Right cardiac atrium (tissue), 5 donors: ENCODE measurements around the gene FYN. TPM values are rescaled to one million over a fixed set of nuclear protein-coding genes. Genes with fewer than 3 reads are reported as not detected.

Source experiments
- ATAC-seq, 2 donors: fragments of 200-7000 bp; cut with Tn5 transposase; one replicate each; pipeline versions ENCODE4 v1.8.0 to v1.9.1; 2020; ENCODE audit warnings: moderate library complexity in 2 of 2, mild to moderate bottlenecking in 1 of 2
- DNase-seq, 3 donors: peaks; one replicate each; pipeline ENCODE4 v3.0.0-alpha.2; 2020
- H3K27ac ChIP-seq: one replicate; pipeline ENCODE4 v1.5.1; 2013; ENCODE audit warnings: mild to moderate bottlenecking, low read length, control low read depth, moderate library complexity
- H3K27me3 ChIP-seq: one replicate; pipeline ENCODE4 v1.6.1; 2013; ENCODE audit not compliant: control insufficient read depth, insufficient read depth
- H3K4me1 ChIP-seq: one replicate; pipeline ENCODE4 v1.6.1; 2013; ENCODE audit warnings: low read length; ENCODE audit not compliant: control insufficient read depth, insufficient read depth
- H3K4me3 ChIP-seq: one replicate; pipeline ENCODE4 v1.5.1; 2013; ENCODE audit warnings: low read length, control low read depth
- H3K9me3 ChIP-seq: one replicate; pipeline ENCODE4 v1.6.1; 2013; ENCODE audit warnings: low read length; ENCODE audit not compliant: control insufficient read depth
- WGBS: extraction: QIAGEN DNeasy Blood & Tissue Kit; methylation state at CpG from one replicate; pipeline ENCODE4 v1.1.7; 2013; 5-methylcytosine and 5-hydroxymethylcytosine counted together
- intact Hi-C, 4 donors: fragments of 100-400 bp; cut with DNase I; formaldehyde crosslinking; loops; one replicate each; pipeline versions ENCODE4 v1.11.0 to v1.14.0; 2022 to 2023
- long read RNA-seq, 4 donors: library from polyadenylated mRNA; unstranded; transcript quantifications; one replicate each; pipeline ENCODE4 v2.0.0, GENCODE V29; 2020 to 2021
- polyA plus RNA-seq: library from polyadenylated mRNA; stranded (reverse); fragments of 200-250 nt; gene quantifications from one replicate; pipeline ENCODE4 v1.2.3, GENCODE V29; 2013
- total RNA-seq, 4 donors: library from RNA; stranded (reverse); fragmentation: NEBNext Ultra II Directional; extraction: Animal tissue kit (Norgen Biotek cat#: 25700); gene quantifications; one replicate each; pipeline ENCODE4 v1.2.1, GENCODE V29; 2021
- donor health status: healthy with polysubstance abuse.
- donor health status: DM: no; HTN: yes; CAD: no.
- donor health status: DM: no; HTN: no; CAD: no.
- donor health status: DM: no; HTN: yes; CAD: no; lungs with severe emphysema.
- donor health status: DM: yes; HTN: yes; CAD: no.

Gene FYN
- total RNA-seq: 10 to 100 TPM; 56.5 to 76.6 (median 73.5) TPM
- 29.8 TPM for polyA plus RNA-seq
- long read RNA-seq, donor 1, transcript FYN-202 (14 exons, 3,628 nt): major isoform, 48 of 82 reads
- long read RNA-seq, donor 1, partial matches to known transcripts: 5 of 82 reads
- long read RNA-seq, donor 1, other reads (novel, unspliced or antisense): 24 of 82 reads
- long read RNA-seq, donor 2, transcript FYN-202 (14 exons, 3,628 nt): major isoform, 29 of 41 reads
- long read RNA-seq, donor 2, partial matches to known transcripts: 6 of 41 reads
- long read RNA-seq, donor 2, other reads (novel, unspliced or antisense): 5 of 41 reads
- long read RNA-seq, donor 3, partial matches to known transcripts: 3 of 15 reads
- long read RNA-seq, donor 3, other reads (novel, unspliced or antisense): 11 of 15 reads
- long read RNA-seq, donor 4, transcript FYN-202 (14 exons, 3,628 nt): major isoform, 29 of 57 reads
- long read RNA-seq, donor 4, partial matches to known transcripts: 5 of 57 reads
- long read RNA-seq, donor 4, other reads (novel, unspliced or antisense): 22 of 57 reads

DNA sequence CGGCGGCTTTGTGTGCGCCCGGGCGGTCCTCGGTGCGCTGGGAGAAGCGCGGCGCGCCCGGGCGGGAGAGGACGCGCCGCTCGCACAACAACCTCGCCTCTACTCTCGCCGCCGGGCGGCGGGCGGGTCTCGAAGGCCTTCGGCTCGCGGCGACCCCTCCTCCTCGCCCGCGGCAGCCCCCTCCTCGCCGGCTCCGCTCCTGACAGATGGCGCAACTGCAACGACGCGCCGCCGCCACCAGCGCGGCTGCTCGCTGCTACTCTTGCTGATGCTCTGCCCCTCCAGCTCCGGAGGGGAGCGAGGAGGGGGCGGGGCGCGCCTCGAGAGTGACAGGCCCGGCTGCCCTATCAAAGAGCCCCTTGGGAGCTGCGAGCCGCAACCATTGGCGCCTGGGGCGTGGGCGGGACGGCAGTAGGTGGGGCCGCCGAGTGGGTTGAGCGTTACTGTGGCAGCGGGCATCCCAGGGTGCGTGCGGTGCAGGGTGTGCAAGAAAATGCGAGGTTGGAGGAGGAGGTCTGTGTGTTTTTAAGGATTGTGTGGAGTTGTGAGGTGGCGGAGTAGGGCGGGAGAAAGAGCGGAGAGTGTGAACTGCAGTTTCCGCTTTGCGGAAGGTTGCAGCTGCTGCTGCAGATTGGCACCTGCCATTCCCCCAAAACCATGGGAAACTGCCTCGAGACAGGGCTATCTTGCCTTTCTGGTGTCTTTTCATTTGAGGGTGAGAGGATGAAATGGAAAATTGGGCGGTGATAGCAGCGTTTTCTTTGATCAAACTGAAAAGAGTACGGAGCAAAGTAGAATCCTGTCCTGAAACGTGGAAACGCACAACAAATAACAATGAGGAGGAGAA, at the start of gene FYN:
Gene FYN (minus strand): TSS at position 275 of the 847 bp plus-strand sequence. CDS start 153,401 bp downstream, outside the sequence.
- no peaks in the 10 kb centered on the region for H3K9me3 ChIP-seq
- peaks cover 3% of the 10 kb centered on the region for H3K4me1 ChIP-seq
- peak within 1 kb of the TSS; percentile 87 for H3K27ac ChIP-seq
- WGBS: under 1% methylated on average over 75 of the region's 75 CpGs
- H3K27me3 ChIP-seq: no peaks in the 10 kb centered on the region
- intact Hi-C loops: loop anchor here in 3 of 4 donors (5.0 to 10.0 kb wide), 4 partner anchors 124 to 166 kb away; no protein-coding TSS in a partner anchor
- H3K4me3 ChIP-seq: peak within 1 kb of the TSS; percentile 99
- ATAC-seq (peak; percentile 98 to 99), DNase-seq (peak; percentile 98 to 100 (median 99))

DNA sequence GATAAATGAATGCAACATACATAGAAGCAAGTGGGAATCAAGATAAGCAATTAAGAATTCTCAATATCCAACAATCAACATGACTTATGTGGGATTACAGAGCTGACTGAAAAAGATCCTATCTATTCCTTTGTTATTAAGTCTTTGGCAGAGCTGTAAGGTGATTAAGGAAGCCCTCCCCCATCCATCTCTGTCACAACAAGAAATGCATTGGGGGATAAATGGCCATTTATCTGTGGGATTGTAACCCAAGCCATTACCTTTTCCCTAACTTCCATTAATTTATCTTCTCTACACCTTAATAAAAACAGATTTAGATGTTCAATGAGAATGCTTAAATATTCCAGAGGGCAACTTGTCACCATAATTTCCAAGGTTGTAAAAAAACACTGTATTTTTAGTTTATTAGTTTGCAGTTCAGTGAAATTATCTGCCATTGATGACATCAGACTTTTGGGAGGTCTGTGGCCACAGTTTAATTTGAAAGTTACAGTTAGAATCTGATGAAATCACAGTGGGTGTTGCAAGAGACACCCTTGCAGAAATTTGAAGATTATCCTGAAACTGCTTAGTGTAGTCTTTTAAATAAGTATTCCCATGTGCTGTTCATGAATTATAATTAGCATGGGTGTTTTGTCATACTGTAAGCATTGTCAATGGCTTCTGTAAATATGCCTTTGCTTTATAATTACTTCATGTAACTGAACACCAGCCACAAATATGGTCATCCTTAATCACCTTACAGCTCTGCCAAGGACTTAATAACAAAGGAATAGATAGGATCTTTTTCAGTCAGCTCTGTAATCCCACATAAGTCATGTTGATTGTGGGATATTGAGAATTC, 49.4 kb upstream of the FYN start:
- intact Hi-C loops: no loop called here
- Histone ChIP-seq H3K4me3 (no peak overlapping the region), H3K9me3 (no peaks in the 10 kb centered on the region), H3K27me3 (no peaks in the 10 kb centered on the region), H3K27ac (no peak overlapping the region), H3K4me1 (no peaks in the 10 kb centered on the region)
- ATAC-seq (no peak), DNase-seq (no peak)

DNA sequence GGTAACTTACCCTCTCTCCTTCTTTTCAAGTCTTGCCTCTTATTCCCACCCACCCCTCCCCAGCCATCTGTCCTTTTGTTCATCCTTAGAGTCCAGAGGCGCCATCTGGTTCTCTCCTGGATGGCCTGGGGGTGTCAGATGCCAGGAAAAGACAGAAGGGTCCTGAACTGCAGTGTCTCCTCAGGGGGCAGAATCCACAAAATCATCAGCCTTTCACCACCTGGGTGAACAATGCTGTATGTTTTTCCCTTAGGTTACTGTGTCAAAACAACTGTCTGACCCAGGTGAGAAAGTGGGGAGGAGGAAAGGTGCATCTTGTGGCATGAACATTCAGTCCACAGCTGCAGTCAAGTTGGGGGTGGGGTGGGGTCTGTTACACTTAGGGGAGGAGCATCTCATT, 47.9 kb upstream of the FYN start:
- Histone ChIP-seq H3K27me3 (no peaks in the 10 kb centered on the region), H3K4me3 (no peak overlapping the region), H3K9me3 (no peaks in the 10 kb centered on the region), H3K27ac (no peak overlapping the region), H3K4me1 (no peaks in the 10 kb centered on the region)
- intact Hi-C loops: no loop called here
- 94% methylated on average over 1 of the region's 1 CpG for WGBS
- ATAC-seq (no peak), DNase-seq (no peak)

DNA sequence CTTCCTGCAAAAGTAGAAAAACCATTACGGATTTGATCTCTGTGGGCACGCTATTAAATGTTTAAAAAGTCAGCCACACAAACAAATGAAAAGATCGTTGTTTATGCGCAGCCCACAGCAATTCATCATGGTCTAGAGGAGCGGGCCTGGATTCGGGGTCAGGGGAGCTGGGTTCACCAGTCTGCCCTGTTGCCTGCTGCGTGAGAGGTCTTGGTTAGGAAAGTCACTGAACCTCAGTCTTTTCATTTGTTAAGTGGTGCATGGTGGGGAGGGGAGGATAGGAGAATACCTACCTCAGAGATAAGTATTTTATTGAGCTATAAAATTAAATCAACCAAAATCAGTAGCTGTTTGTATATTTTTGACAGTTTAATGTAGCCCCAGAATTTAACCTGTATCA, 47.3 kb upstream of the FYN start:
- 92% methylated on average over 7 of the region's 7 CpGs for WGBS
- Histone ChIP-seq H3K4me1 (no peaks in the 10 kb centered on the region), H3K27ac (no peak overlapping the region), H3K27me3 (no peaks in the 10 kb centered on the region), H3K4me3 (no peak overlapping the region), H3K9me3 (no peaks in the 10 kb centered on the region)
- intact Hi-C loops: no loop called here
- ATAC-seq: no peak
- no peak for DNase-seq

DNA sequence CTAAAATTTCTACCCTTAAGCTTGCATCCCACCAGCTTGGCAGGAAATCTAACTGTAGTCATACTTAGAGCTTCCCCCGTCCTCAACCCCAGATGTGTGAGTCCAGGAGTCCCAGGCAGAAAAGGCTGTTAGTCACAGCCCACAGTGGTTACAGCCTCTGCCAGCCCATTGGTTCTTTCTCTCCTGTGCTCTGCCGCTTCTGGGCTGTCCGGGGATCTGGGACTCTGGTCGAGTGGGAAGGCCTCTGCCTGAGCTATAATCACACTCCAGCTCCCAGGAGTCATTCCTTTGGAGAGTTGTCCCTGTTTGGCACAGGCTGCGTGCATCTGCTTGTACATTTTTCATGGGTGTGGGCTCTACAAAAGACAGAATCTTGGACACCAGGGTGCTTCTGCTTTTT, 45.6 kb upstream of the FYN start:
- 51% methylated on average over 5 of the region's 5 CpGs for WGBS
- ATAC-seq (peak; percentile 74 to 77), DNase-seq (peak in 1 of 3 donors; percentile 33)
- Histone ChIP-seq H3K4me3 (no peak overlapping the region), H3K9me3 (no peaks in the 10 kb centered on the region), H3K27me3 (no peaks in the 10 kb centered on the region), H3K4me1 (no peaks in the 10 kb centered on the region), H3K27ac (no peak overlapping the region)
- intact Hi-C loops: no loop called here

DNA sequence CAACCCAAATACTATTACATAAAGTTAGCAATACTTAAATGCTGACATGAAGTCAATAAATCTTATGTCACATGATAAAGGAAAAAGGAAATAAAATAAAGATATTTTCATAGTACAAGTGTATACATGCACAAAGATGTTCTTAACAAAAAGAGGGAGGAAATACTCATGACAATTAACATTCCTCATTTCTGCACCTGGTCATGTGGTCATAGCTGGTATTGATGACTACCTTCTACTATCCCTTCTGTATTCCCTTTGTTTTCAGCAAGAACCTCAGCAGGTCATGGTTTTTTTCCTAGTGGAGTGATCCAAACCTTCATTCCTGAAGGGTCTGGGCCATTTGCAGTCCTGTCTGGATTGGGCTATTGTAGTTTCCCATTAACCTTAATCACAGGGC, 43.5 kb upstream of the FYN start:
- ATAC-seq (no peak), DNase-seq (no peak)
- Histone ChIP-seq H3K4me3 (no peak overlapping the region), H3K27me3 (no peaks in the 10 kb centered on the region), H3K27ac (no peak overlapping the region), H3K9me3 (no peaks in the 10 kb centered on the region), H3K4me1 (no peaks in the 10 kb centered on the region)
- intact Hi-C loops: no loop called here

DNA sequence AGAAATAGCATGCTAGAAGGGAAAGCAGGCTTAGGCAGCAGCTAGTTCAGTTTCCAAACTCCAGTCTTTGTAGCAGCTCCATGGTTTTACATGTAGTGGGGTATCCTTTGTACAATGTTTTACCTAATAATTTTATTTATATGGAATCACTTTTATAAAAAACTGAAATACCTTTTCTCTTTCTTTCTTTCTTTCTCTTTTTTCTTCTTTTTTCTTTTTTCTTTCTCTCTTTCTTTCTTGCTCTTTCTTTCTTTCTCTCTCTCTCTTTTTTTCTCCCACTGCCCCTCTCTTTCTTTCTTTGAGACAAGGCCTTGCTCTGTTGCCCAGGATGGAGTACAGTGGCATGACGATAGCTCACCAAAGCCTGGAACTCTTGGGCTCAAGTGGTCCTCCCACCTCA, 41.4 kb upstream of the FYN start:
- WGBS: 96% methylated on average over 1 of the region's 1 CpG
- ATAC-seq (no peak), DNase-seq (no peak)
- H3K9me3 ChIP-seq: no peaks in the 10 kb centered on the region
- no peaks in the 10 kb centered on the region for H3K4me1 ChIP-seq
- H3K27me3 ChIP-seq: no peaks in the 10 kb centered on the region
- intact Hi-C loops: no loop called here
- no peak overlapping the region for H3K27ac ChIP-seq
- H3K4me3 ChIP-seq: no peak overlapping the region

DNA sequence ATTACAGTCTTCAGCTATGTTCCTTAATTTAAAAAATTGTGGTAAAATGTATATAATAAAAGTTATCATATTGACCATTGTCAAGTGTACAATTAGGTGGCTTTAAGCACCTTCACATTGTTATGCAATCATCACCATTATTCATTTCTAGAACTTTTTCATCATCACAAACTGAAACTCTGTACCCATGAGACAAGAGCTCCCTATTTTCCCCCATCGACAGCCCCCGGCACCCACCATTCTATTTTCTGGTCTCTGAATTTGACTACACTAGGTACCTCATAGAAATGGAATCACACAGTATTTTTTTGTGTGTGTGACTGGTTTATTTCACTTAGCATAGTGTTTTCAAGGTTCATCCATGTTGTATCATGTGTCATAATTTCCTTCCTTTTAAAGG, 39.7 kb upstream of the FYN start:
- H3K9me3 ChIP-seq: no peaks in the 10 kb centered on the region
- H3K27me3 ChIP-seq: no peaks in the 10 kb centered on the region
- intact Hi-C loops: no loop called here
- no peak overlapping the region for H3K4me3 ChIP-seq
- ATAC-seq: no peak
- no peaks in the 10 kb centered on the region for H3K4me1 ChIP-seq
- WGBS: 93% methylated on average over 2 of the region's 2 CpGs
- H3K27ac ChIP-seq: no peak overlapping the region
- DNase-seq: no peak

DNA sequence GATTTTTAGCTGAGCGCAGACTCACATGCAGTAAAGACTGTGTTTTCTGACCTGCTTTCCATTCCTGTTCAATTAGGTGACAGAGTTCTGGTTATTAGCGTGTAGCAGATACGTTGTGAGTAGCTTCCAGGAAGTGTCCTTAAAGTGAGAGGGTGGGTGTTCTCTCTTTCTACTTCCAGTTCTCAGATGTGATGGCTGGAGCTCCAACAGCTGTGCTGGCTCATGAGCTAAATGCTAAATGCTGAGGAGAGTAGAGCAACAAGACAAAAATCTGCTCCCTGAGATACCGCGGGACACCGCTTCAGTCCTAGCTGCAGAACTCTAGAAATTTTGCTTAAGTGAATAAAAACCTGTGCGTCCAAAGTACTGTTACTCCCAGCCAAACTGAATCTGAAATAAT, 38.2 kb upstream of the FYN start:
- intact Hi-C loops: no loop called here
- H3K4me1 ChIP-seq: no peaks in the 10 kb centered on the region
- no peaks in the 10 kb centered on the region for H3K27me3 ChIP-seq
- DNase-seq (no peak), ATAC-seq (no peak)
- no peak overlapping the region for H3K4me3 ChIP-seq
- H3K9me3 ChIP-seq: no peaks in the 10 kb centered on the region
- no peak overlapping the region for H3K27ac ChIP-seq
- WGBS: 67% methylated on average over 7 of the region's 7 CpGs

DNA sequence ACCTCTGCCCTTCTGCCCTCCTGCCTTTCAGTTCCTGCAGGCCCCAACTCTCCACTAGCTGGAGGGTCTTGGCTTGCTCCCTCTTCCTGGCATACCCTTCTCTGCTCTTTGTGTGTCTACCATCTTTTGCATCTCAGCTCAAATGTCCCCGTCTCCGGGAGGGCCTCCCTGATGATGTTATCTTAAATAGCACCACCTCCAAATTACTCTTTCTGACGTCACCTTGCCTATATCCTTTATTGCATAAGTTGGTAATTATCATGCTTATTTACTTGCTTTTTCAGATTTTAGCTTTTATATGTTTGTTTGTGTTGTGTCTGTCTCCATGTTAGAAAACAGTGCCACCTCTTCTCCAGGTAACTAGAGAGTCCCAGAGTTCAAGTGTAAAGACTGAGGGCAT, 36.0 kb upstream of the FYN start:
- intact Hi-C loops: no loop called here
- H3K4me3 ChIP-seq: no peak overlapping the region
- no peaks in the 10 kb centered on the region for H3K4me1 ChIP-seq
- ATAC-seq: no peak
- no peak for DNase-seq
- H3K9me3 ChIP-seq: no peaks in the 10 kb centered on the region
- WGBS: 90% methylated on average over 3 of the region's 3 CpGs
- H3K27ac ChIP-seq: no peak overlapping the region
- H3K27me3 ChIP-seq: no peaks in the 10 kb centered on the region
